Left lung (tissue), 10 donors: ENCODE data around the gene APEX1. TPM values are rescaled to one million over a fixed set of nuclear protein-coding genes. Genes with fewer than 3 reads are reported as not detected.
A peak's percentile ranks its signal among the peaks of the same experiment; 100 is the strongest.

Source experiments
- ATAC-seq: fragments of 200-7000 bp; cut with Tn5 transposase; one replicate; pipeline ENCODE4 v1.9.1; 2020; ENCODE audit warnings: moderate library complexity
- DNase-seq, 4 donors: peaks; one replicate each; pipeline ENCODE4 v3.0.0-alpha.2; 2013 to 2020
- H3K27ac ChIP-seq, 2 donors: fragments of 200-600 bp; sonication (generic) in 1 of 2; one replicate each; pipeline versions ENCODE4 v1.5.0 to v1.8.0; 2020 to 2021
- H3K27me3 ChIP-seq, 2 donors: fragments of 200-600 bp; sonication (generic) in 1 of 2; one replicate each; pipeline versions ENCODE4 v1.5.0 to v1.8.0; 2020 to 2021
- H3K36me3 ChIP-seq, 2 donors: fragments of 200-600 bp; sonication (generic) in 1 of 2; one replicate each; pipeline versions ENCODE4 v1.5.0 to v1.8.0; 2020 to 2021
- H3K4me1 ChIP-seq, 2 donors: fragments of 200-600 bp; one replicate each; pipeline ENCODE4 v1.8.0; 2021
- H3K4me3 ChIP-seq, 2 donors: fragments of 200-600 bp; sonication (generic) in 1 of 2; one replicate each; pipeline versions ENCODE4 v1.5.0 to v1.8.0; 2020 to 2021; ENCODE audit warnings: mild to moderate bottlenecking in 1 of 2
- H3K9me3 ChIP-seq, 2 donors: fragments of 200-600 bp; sonication (generic) in 1 of 2; one replicate each; pipeline versions ENCODE4 v1.5.0 to v1.8.0; 2020 to 2021
- intact Hi-C, 2 donors: fragments of 100-400 bp; cut with DNase I; formaldehyde crosslinking; loops; one replicate each; pipeline versions ENCODE4 v1.11.2 to v1.14.2; 2022
- polyA plus RNA-seq, 6 donors: library from polyadenylated mRNA; unstranded; fragments of 120-200 nt; gene quantifications; one replicate each; pipeline ENCODE4 v1.2.1, GENCODE V29; 2013; ENCODE audit not compliant: insufficient read length in 6 of 6
- total RNA-seq, 2 donors: library from RNA; stranded (reverse); fragmentation: NEBNext Ultra II Directional; extraction: Animal tissue kit (Norgen Biotek cat#: 25700); gene quantifications; one replicate each; pipeline ENCODE4 v1.2.1, GENCODE V29; 2021
- TF ChIP-seq, protein P1 (sequence below), 2 donors: fragments of 200-600 bp; sonication (generic) in 1 of 2; IDR thresholded peaks; one replicate each; pipeline versions ENCODE4 v1.5.0 to v1.8.0; 2021; ENCODE audit warnings: antibody characterized with exemption in 2 of 2
- donor health status: DM: no; HTN: yes; CAD: no.
- donor health status: DM: no; HTN: no; CAD: no.

The APEX1 gene
- total and polyA plus RNA-seq, 8 donors, result 115 to 342 (median 314) TPM

DNA sequence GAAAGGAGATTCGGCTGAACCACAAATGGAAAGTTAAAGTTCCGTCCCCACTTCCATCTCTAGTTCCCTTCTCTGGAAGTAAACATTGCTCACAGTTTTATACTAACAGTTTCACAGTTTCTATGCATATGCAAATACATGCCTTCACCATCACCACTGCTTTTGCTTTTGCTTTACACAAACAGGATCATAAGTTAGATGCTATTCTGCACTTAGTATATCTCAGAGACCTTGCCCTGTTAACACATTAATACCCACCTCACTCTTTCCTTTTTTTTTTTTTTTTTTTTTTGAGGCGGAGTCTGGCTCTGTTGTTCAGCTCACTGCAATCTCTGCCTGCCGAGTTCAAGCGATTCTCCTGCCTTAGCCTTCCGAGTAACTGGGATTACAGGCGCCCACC lies 42.6 kb upstream of the APEX1 start:
- peak overlapping the region; percentile 73 to 75 for H3K4me3 ChIP-seq
- intact Hi-C loops, result loop anchor here in 1 of 2 donors (10.0 kb wide), 1 partner anchor 192 kb away; no protein-coding TSS in a partner anchor
- DNase-seq, result no peak
- H3K36me3 ChIP-seq, result peaks cover 0 to 14% of the 10 kb centered on the region in 2 donors
- no peaks in the 10 kb centered on the region for H3K27me3 ChIP-seq
- TF ChIP-seq, protein P1, sequence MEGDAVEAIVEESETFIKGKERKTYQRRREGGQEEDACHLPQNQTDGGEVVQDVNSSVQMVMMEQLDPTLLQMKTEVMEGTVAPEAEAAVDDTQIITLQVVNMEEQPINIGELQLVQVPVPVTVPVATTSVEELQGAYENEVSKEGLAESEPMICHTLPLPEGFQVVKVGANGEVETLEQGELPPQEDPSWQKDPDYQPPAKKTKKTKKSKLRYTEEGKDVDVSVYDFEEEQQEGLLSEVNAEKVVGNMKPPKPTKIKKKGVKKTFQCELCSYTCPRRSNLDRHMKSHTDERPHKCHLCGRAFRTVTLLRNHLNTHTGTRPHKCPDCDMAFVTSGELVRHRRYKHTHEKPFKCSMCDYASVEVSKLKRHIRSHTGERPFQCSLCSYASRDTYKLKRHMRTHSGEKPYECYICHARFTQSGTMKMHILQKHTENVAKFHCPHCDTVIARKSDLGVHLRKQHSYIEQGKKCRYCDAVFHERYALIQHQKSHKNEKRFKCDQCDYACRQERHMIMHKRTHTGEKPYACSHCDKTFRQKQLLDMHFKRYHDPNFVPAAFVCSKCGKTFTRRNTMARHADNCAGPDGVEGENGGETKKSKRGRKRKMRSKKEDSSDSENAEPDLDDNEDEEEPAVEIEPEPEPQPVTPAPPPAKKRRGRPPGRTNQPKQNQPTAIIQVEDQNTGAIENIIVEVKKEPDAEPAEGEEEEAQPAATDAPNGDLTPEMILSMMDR (IDR thresholded peaks at IDR 0.05), result no peak
- H3K27ac ChIP-seq, result peak overlapping the region; percentile 96
- no peaks in the 10 kb centered on the region for H3K9me3 ChIP-seq
- peaks cover 0 to 42% of the 10 kb centered on the region in 2 donors for H3K4me1 ChIP-seq
- ATAC-seq, result peak; percentile 5

DNA sequence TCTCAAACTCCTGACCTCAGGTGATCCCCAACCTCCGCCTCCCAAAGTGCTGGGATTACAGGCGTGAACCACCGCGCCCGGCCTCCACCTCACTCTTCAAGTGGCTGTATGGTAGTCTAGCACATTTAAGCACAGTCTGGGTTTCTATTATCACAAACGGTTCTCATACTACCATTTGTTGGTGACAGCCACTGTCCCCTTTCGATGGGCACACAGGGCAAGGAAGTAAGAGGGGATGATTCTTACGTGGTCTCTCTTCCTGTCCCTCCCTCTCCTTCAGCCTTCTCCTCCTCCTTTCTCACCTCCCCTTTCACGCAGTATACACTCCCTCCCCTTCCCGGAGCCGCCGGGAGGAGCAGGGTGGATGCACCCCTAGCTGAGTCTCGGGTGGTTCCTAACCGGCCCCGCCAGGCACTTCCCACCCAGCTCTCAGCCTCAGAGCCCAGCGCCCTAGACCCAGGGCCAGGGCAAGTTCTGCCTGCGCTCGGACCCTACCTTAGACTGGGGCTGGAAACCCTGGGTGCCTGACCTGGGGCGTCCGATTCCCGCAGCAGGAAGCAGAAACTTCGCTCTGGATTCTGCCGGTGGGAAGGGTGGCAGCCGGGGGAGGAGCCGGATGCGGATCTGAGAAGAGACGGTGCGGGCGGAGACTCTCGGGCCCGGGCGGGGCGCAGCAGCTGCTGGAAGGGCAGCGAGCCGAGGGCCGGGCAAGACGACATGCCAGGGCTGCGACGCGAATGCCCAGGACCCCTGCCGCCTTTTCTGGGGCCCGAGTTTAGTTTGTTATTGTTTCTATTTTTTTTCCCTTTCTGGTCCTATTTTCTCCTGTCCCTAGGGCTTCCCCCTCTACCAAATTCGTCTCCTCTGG lies 41.9 kb upstream of the APEX1 start, which contains the start of gene TEP1:
TSS of gene TEP1 (minus strand) at position 626 of the 868 bp plus-strand sequence. CDS start 5,062 bp downstream, outside the sequence.
- Histone ChIP-seq H3K27ac (peak within 1 kb of the TSS; percentile 96), H3K4me1 (peaks cover 0 to 42% of the 10 kb centered on the region in 2 donors), H3K27me3 (no peaks in the 10 kb centered on the region), H3K4me3 (peak within 1 kb of the TSS; percentile 73 to 75), H3K9me3 (no peaks in the 10 kb centered on the region), H3K36me3 (peaks cover 0 to 7% of the 10 kb centered on the region in 2 donors)
- TF ChIP-seq, protein P1 (IDR thresholded peaks at IDR 0.05), result no peak
- intact Hi-C loops, result loop anchor here in 1 of 2 donors (10.0 kb wide), 1 partner anchor 192 kb away; no protein-coding TSS in a partner anchor
- ATAC-seq (peak; percentile 97), DNase-seq (peak; percentile 81 to 97 (median 90))

DNA sequence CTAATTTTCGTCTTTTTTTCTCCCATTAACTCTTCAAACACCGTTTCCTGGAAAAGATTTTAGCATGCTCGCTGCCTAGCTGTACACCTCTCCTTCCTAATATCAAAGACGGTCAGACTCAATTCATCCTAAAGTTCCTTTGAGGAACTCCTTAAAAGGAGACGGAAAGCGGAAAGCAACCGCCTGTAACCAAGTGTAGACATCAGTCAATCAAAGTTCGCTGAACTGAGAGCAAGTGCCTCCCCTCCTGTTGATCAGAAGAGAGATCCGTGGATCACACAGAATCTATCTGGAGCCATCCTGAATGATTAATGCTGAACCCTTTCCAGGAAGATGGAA lies 41.3 kb upstream of the APEX1 start:
- intact Hi-C loops, result loop anchor here in 1 of 2 donors (10.0 kb wide), 1 partner anchor 191 kb away; no protein-coding TSS in a partner anchor
- DNase-seq (no peak), ATAC-seq (peak; percentile 32)
- Histone ChIP-seq H3K4me3 (peak overlapping the region; percentile 73 to 75), H3K27me3 (no peaks in the 10 kb centered on the region), H3K36me3 (peaks cover 0 to under 1% of the 10 kb centered on the region in 2 donors), H3K4me1 (peaks cover 0 to 42% of the 10 kb centered on the region in 2 donors), H3K9me3 (no peaks in the 10 kb centered on the region), H3K27ac (peak overlapping the region; percentile 96)
- TF ChIP-seq, protein P1 (IDR thresholded peaks at IDR 0.05), result no peak

DNA sequence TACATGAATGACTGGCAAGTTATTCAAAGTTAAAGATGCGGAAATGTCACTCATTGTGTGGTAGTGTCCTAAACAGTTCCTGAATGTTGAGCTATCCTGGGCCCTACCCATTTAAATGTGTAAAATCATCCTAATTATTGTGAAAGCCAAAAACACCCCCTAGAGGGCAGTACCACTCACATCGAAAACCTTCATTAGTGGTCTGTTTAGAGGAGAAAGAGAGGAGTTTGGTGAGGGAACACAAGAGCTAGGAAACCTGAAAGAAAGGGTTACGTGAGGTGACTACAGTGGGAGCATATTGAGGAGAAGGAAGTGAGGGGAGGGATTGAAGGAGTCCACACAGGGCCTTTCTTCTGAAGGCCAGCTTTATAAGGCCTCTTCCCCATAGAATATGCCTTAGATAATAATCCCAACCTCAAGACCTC lies 39.2 kb upstream of the APEX1 start:
- ATAC-seq (peak; percentile 12), DNase-seq (peak in 1 of 4 donors; percentile 51)
- H3K4me3 ChIP-seq, result no peak overlapping the region
- TF ChIP-seq, protein P1 (IDR thresholded peaks at IDR 0.05), result peak; percentile 40 to 57
- H3K27me3 ChIP-seq, result no peaks in the 10 kb centered on the region
- intact Hi-C loops, result loop anchor here in 1 of 2 donors (10.0 kb wide), 1 partner anchor 189 kb away; no protein-coding TSS in a partner anchor
- H3K9me3 ChIP-seq, result no peaks in the 10 kb centered on the region
- H3K27ac ChIP-seq, result no peak overlapping the region
- no peaks in the 10 kb centered on the region for H3K36me3 ChIP-seq
- peaks cover 0 to 32% of the 10 kb centered on the region in 2 donors for H3K4me1 ChIP-seq

DNA sequence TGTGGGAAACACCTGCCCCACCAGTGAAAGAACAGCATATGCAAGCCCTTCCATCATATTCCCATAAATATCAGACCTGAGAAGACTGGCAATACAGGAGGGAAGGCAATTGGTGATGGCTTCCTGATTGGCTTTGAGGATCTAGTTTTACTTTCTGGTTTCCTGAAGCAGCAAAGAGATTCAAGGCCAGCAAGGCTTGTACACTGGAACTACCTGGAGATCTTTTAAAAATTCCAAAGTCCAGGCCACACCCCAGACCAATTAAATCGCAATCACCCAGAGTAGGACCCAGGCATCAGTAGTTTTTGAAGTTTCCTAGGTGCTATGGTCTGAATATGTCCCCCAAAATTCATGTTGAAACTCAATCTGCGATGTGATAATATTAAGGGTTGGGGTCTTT lies 38.8 kb upstream of the APEX1 start:
- H3K4me1 ChIP-seq, result peaks cover 0 to 28% of the 10 kb centered on the region in 2 donors
- no peak overlapping the region for H3K4me3 ChIP-seq
- H3K36me3 ChIP-seq, result no peaks in the 10 kb centered on the region
- DNase-seq (no peak), ATAC-seq (no peak)
- intact Hi-C loops, result loop anchor here in 1 of 2 donors (10.0 kb wide), 1 partner anchor 189 kb away; no protein-coding TSS in a partner anchor
- no peaks in the 10 kb centered on the region for H3K9me3 ChIP-seq
- H3K27ac ChIP-seq, result no peak overlapping the region
- no peaks in the 10 kb centered on the region for H3K27me3 ChIP-seq
- TF ChIP-seq, protein P1 (IDR thresholded peaks at IDR 0.05), result no peak
